NCI-H526 (cell line): ENCODE results near the gene PDE7B.

Experiments used
- DNase-seq, 2 experiments: peaks; one replicate each; lab custom pipeline; 2025; lab: John Stamatoyannopoulos, UW

PDE7B gene

DNA sequence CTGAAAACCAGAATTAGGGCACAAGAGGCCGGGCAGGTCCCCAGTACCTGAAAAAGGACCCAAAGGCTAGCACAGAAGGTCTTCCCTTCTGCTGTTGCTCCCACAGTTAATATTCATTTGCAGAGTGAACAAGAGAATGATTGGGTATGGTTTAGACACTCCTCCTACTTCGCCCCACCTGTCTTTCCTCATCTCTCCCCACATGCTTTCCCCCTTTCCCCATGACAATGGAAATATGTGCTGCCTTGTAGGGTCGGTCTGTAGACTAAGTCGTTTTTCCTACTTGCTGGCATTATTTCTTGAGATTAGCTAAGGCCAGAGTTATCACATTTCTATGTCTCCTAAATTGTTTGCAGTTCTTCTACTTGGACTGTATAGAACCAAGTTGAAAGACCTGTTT is 181.9 kb downstream of the PDE7B start:
- DNase-seq: no peak

- DNase-seq: no peak
These were observed 182.9 kb downstream of the PDE7B start for GRCh38 chr6:136034422-136034821.

DNA sequence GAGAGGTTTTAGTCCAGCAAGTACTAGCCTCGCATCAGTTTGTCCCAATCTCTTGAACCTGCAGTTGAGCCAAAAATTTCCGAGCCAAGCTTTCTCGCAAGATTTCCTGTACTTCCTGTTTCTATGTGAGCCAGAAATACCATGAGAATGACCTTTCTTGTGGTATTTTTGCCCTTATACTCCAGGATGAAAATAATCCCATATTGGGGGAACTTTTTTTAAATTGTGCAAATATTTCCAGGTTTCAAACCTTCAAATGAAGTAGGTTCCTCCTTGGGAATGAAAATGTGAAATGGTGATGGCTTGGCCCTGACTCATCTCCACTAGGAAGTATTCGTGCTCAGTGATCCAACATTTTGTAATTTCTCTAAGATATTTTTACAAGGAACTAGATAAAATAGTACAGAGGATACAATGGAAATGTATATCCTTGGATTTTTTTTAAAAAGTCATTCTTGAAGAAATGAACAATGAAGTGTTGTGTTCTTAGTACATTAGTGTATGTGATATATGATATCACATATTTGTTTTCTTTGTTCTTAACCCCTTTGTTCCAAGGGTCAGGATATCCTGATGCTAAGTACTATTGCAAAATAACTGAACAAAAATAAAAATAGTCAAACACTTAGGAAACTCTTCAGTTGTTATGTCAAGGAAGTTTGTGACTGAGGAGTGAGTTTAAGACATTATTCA is 184.0 kb downstream of the PDE7B start:
- no peak for DNase-seq

DNA sequence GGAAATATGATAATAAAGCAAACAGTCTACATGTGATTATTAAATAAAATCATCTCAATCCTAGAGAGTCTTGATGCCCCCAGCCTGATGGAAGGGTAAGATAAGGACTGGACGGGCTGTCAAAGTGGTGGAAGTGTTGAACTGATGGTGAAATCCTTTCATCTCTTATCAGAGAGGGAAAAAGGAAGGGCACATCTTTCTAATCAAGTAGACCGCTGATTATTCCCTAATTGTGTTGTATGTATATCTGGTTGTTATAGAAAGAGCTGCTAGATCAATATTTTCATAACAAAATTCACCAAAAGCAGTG is 184.5 kb downstream of the PDE7B start:
- DNase-seq: no peak

- DNase-seq: no peak
These were observed 185.1 kb downstream of the PDE7B start for GRCh38 chr6:136036601-136037000.

DNA sequence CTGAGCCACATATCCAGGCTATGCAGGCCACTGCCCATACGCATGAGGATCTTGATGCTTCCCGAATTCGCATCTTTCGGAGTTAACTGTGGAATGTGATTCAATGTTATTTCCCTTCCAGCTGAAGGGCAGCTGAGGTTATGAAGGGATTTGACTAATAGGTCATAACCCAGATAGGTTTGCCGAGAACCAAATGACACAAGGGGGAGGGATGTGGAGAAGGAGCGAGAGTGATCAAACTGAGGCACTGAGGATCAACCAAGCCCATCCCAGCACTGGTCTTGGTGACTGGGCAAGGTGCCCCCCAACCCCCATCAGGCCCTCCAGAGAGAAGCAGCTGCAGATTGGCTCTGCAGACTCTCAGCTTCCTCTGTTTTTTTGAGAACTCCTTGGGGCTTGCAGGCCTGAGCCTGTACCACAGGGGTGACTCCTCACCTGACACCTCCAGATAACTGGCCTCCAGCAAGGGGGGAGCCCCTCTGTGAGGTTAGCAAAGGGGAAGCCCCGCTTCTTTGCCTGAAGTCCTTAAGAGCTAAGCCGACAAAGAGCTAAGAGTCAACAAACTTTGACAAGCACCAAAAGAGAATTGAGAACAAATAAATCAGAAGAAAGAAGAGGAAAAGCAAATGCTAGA is 185.9 kb downstream of the PDE7B start:
- DNase-seq: no peak

DNA sequence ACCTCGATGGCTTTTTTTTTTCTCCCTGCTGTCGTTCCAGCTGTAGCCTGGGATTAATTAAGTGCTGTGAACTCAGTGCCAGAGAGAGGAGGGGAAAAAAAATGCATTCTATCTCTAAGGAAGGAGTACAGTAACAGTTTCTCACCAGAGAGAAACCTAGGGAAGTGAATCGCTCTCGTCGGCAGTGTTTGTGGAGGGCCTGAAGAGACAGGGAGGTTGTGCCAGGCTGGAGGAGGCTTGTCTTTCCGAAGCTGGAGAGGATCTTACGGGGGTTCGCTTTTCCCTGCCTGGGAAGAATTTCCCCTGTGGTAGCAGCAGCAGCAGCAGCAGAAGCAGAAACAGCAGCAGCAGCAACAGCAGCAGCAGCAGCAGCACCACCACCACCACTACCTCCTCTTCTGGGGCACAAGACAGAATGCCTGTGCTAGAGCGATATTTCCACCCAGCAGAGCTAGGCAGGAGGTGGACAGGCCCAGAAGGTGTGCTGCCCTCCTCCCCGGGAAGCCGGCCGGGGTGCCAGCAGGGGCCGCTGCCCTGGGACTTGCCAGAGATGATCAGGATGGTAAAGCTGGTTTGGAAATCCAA is 186.5 kb downstream of the PDE7B start:
- DNase-seq: no peak

- no peak for DNase-seq
These were observed 187.0 kb downstream of the PDE7B start for GRCh38 chr6:136038531-136038930.

GRCh38 chr6:136039185-136039584 is 187.7 kb downstream of the PDE7B start:
- no peak for DNase-seq

DNA sequence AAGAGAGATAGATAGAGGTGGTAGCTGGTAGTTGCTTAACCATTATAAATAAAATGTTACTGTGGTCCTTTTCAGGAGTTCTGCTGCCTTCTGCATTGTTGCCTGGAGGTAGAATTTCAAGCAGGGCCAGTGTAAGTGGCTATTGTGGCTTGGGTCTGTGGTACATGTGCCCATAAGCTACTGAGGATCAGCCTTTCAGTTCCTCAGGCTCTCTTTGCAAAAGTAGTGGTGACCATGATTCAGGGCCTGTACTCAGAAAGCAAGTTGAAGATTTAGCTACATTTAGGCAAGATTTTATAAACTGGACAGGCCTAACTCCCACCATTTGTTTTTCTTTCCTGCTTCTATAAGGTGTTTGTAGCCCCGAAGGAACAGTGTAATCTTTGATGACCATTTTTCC is 199.0 kb downstream of the PDE7B start:
- no peak for DNase-seq

- DNase-seq: no peak
These were observed 199.8 kb downstream of the PDE7B start for GRCh38 chr6:136051140-136051775.

- no peak for DNase-seq
These were observed 200.5 kb downstream of the PDE7B start for GRCh38 chr6:136052031-136052430.

- DNase-seq: no peak
These were observed 207.4 kb downstream of the PDE7B start for GRCh38 chr6:136058852-136059251.

DNA sequence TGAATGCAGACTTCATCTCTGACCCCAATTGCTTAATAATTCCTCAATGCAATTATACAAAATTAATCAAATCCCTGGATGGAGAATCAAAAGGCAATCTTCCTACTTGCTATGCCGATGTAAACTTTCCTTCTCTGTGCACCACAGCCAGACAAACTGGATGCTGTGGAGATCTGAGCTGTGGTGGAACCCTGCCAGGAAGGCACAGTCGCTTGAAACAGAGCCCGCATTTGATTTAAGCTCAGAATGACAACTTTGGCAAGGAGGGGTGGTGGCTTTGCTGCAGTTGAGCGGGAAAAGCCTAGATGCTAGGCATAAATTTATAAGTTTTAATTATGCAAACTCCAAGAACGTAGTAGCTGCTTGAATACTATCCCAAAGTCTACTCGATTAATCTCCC is 207.8 kb downstream of the PDE7B start:
- no peak for DNase-seq

DNA sequence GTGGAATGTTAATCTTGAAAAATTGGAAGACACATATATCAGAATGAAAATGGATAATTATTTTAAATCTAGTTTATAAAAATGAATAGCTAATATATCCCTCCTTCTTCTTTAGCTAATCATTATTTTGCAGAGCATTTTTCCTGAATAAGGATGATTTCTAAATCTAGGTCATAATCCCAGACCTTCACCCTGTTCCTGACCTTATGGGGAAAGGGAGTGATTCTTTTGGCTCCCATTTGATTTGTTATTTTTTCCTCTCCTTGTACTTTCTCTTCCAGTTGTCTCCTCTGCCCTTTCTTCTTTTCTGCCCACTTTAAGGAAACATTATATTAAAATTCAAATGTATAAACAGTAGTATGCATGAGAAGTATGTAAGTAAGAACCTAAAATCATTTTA is 208.6 kb downstream of the PDE7B start:
- DNase-seq: no peak

- DNase-seq: no peak
These were observed 209.3 kb downstream of the PDE7B start for GRCh38 chr6:136060759-136061158.

DNA sequence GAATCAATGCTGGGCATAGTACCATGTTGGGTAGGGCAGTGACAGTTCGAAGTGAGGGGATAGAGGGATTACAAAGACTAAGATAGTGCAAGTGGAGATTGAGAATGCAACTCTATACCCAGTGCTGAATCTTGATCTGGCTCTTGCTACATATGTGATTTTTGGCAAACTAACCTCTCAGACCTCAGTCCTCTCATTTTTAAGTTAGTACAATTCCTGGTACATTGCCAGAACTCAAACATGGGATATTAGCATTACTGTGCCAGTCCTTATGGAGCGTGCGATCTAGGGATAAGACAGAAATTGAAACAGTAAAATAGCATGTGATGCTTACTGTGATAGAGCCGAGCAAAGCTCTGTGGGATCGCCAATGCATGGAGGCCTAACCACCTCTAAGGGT is 210.2 kb downstream of the PDE7B start:
- no peak for DNase-seq

DNA sequence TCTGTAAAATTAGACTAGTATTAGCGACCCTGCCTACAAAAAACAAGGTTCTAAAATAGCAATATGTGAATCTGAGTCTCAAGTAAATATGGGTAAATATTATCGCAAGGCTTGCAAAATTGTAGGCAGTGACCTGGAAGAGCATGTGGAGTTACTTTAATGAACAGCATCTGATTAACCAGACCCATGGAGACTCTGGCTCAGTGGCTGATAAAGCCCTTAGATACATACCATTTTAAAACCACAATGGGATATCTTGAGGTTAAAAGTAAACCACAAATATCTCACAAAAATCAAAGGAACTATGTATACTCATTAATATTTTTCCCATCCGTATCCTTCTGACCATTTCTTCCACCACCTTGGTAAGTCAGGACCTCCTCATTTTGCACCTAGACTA is 211.6 kb downstream of the PDE7B start:
- DNase-seq: no peak

- no peak for DNase-seq
These were observed 214.5 kb downstream of the PDE7B start for GRCh38 chr6:136066005-136066404.

GRCh38 chr6:136067731-136068341 is 216.3 kb downstream of the PDE7B start:
- no peak for DNase-seq

DNA sequence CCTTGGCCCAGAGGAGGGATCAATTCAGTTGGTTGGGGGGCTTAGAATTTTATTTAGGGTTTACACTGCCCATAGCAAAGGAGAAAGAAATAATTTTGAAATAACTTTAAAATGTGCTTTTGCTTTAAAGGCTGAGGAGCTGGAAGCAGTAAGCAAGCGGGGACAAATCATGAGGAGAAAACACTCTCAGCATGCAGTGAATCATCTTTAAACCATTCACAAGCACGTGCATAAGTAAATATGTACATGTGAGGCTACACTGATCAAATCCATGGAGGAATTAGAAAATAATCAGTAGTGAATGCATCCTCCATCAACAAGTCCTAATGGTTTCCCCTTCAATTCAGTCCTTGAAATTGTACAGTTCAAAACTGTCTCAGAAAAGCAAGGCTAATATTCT is 217.6 kb downstream of the PDE7B start:
- DNase-seq: no peak

GRCh38 chr6:136070815-136071214 is 219.3 kb downstream of the PDE7B start:
- no peak for DNase-seq

DNA sequence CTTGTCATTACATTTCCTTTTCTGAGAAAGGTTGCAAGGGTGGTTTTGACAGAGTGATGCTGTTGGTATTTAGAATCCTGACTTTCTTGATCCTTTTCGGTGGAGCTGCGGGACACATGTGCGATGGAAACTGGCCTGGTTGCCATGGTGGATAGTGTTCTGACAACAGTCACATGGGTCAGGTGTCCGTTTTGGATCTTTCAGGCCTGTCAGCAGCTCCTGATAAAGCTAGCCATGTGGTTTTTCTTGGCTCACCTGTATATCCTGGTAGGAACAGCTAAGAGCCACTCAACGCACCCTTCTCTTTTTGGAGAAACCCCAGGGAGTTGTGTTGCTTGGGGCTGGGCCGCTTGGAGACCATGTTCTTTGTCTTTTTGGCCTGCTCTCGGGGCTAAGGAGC is 221.2 kb downstream of the PDE7B start:
- no peak for DNase-seq
